HG02885 (cell line): Measurements from ENCODE around the gene CYB561A3.
A peak's percentile ranks its signal among the peaks of the same experiment; 100 is the strongest.

Experiments
- ATAC-seq: cut with Tn5 transposase; IDR thresholded peaks from one replicate; pipeline ENCODE4 v1.9.1; 2021; ENCODE audit warnings: mild to moderate bottlenecking; ENCODE audit not compliant: unreplicated experiment, poor library complexity

CYB561A3 gene

GRCh38 chr11:61345954-61346843 lies 15.5 kb downstream of the CYB561A3 start:
- ATAC-seq = no peak

- ATAC-seq = no peak
These were observed 16.5 kb downstream of the CYB561A3 start for GRCh38 chr11:61345170-61345610.

- ATAC-seq = no peak
These were observed 17.6 kb downstream of the CYB561A3 start for GRCh38 chr11:61343792-61344745.

GRCh38 chr11:61342207-61342803 lies 19.4 kb downstream of the CYB561A3 start:
- no peak for ATAC-seq

- no peak for ATAC-seq
These were observed 20.0 kb downstream of the CYB561A3 start for GRCh38 chr11:61341706-61342105.

GRCh38 chr11:61340979-61341378 lies 20.7 kb downstream of the CYB561A3 start:
- no peak for ATAC-seq

GRCh38 chr11:61339490-61339878 lies 22.2 kb downstream of the CYB561A3 start:
- ATAC-seq = no peak

GRCh38 chr11:61338783-61339489 lies 22.7 kb downstream of the CYB561A3 start:
- ATAC-seq = no peak

GRCh38 chr11:61337706-61338470 lies 23.8 kb downstream of the CYB561A3 start:
- ATAC-seq = no peak

- peak; percentile 60 for ATAC-seq
These were observed 25.3 kb downstream of the CYB561A3 start for GRCh38 chr11:61336171-61336935.

GRCh38 chr11:61335355-61335710 lies 26.3 kb downstream of the CYB561A3 start:
- no peak for ATAC-seq

- no peak for ATAC-seq
These were observed 27.0 kb downstream of the CYB561A3 start for GRCh38 chr11:61334434-61335354.

GRCh38 chr11:61333550-61334433 lies 27.9 kb downstream of the CYB561A3 start:
- no peak for ATAC-seq

GRCh38 chr11:61332797-61333549 lies 28.7 kb downstream of the CYB561A3 start, which contains the start of the genes DDB1 and TKFC:
DDB1 (minus strand) TSS chr11:61333105; CDS start chr11:61332968, 137 bp downstream.
TKFC (plus strand) TSS chr11:61333228; CDS start chr11:61334729, 1,501 bp downstream.
- peak; percentile 90 for ATAC-seq

- no peak for ATAC-seq
These were observed 29.3 kb downstream of the CYB561A3 start for GRCh38 chr11:61332281-61332796.
